Measurements from ENCODE around the gene ZSCAN16. TPM values are rescaled to one million over a fixed set of nuclear protein-coding genes. Genes with fewer than 3 reads are reported as not detected.
"Not testable (repeated sequence)": the region's sequence is repeated elsewhere in the genome, so short reads cannot be mapped to it uniquely, and the experiment has no call there.

The ZSCAN16 gene
- 13.0 and 13.8 TPM in 2 replicates for total RNA-seq

GRCh38 chr6:28124350-28124970 is at the start of gene ZSCAN16:
ZSCAN16 (plus strand) TSS chr6:28124609; CDS start chr6:28125444, 835 bp downstream.
- peak; percentile 53 for DNase-seq (ENCODE audit: low read depth, low spot score)

- no peak for DNase-seq (ENCODE audit: low read depth, low spot score)
These were observed 46.4 kb upstream of the ZSCAN16 start for GRCh38 chr6:28078050-28078449.

- no peak for DNase-seq (ENCODE audit: low read depth, low spot score)
These were observed 45.6 kb upstream of the ZSCAN16 start for GRCh38 chr6:28078836-28079235.

- DNase-seq (ENCODE audit: low read depth, low spot score): not testable (repeated sequence)
These were observed 44.1 kb upstream of the ZSCAN16 start, which contains the start of gene ZNF165 for GRCh38 chr6:28080381-28080630. ZNF165 (plus strand) TSS chr6:28080568; CDS start chr6:28085481, 4,913 bp downstream.

- peak; percentile 95 for DNase-seq (ENCODE audit: low read depth, low spot score)
These were observed 43.6 kb upstream of the ZSCAN16 start for GRCh38 chr6:28080631-28081485.

- no peak for DNase-seq (ENCODE audit: low read depth, low spot score)
These were observed 43.0 kb upstream of the ZSCAN16 start for GRCh38 chr6:28081486-28081751.

- no peak for DNase-seq (ENCODE audit: low read depth, low spot score)
These were observed 41.5 kb upstream of the ZSCAN16 start for GRCh38 chr6:28082939-28083338.

- no peak for DNase-seq (ENCODE audit: low read depth, low spot score)
These were observed 35.4 kb upstream of the ZSCAN16 start for GRCh38 chr6:28089054-28089453.

- DNase-seq (ENCODE audit: low read depth, low spot score): no peak
These were observed 33.4 kb upstream of the ZSCAN16 start for GRCh38 chr6:28090917-28091586.

- DNase-seq (ENCODE audit: low read depth, low spot score): not testable (repeated sequence)
These were observed 22.2 kb upstream of the ZSCAN16 start for GRCh38 chr6:28102222-28102621.

GRCh38 chr6:28102699-28103098 is 21.7 kb upstream of the ZSCAN16 start:
- not testable (repeated sequence) for DNase-seq (ENCODE audit: low read depth, low spot score)

GRCh38 chr6:28104392-28105244 is 19.8 kb upstream of the ZSCAN16 start:
- peak; percentile 17 for DNase-seq (ENCODE audit: low read depth, low spot score)

GRCh38 chr6:28105245-28105639 is 19.2 kb upstream of the ZSCAN16 start:
- no peak for DNase-seq (ENCODE audit: low read depth, low spot score)

GRCh38 chr6:28107506-28107905 is 16.9 kb upstream of the ZSCAN16 start:
- no peak for DNase-seq (ENCODE audit: low read depth, low spot score)

- no peak for DNase-seq (ENCODE audit: low read depth, low spot score)
These were observed 12.4 kb upstream of the ZSCAN16 start for GRCh38 chr6:28111964-28112363.

- DNase-seq (ENCODE audit: low read depth, low spot score): no peak
These were observed 8.6 kb upstream of the ZSCAN16 start for GRCh38 chr6:28115799-28116198.

GRCh38 chr6:28117386-28118050 is 6.9 kb upstream of the ZSCAN16 start:
- DNase-seq (ENCODE audit: low read depth, low spot score): no peak

GRCh38 chr6:28118217-28118616 is 6.2 kb upstream of the ZSCAN16 start:
- no peak for DNase-seq (ENCODE audit: low read depth, low spot score)

GRCh38 chr6:28121876-28122275 is 2.5 kb upstream of the ZSCAN16 start:
- DNase-seq (ENCODE audit: low read depth, low spot score): no peak

- not testable (repeated sequence) for DNase-seq (ENCODE audit: low read depth, low spot score)
These were observed 2.1 kb upstream of the ZSCAN16 start for GRCh38 chr6:28122283-28122682.

- no peak for DNase-seq (ENCODE audit: low read depth, low spot score)
These were observed 553 bp downstream of the ZSCAN16 start for GRCh38 chr6:28124971-28125353.

Measured in pulmonary artery endothelial cell (primary cell).